NCI-H748 (cell line): ENCODE results near the gene HDHD3.
"Not testable (repeated sequence)": the region's sequence is repeated elsewhere in the genome, so short reads cannot be mapped to it uniquely, and the experiment has no call there.

ENCODE experiments used
- DNase-seq: peaks from one replicate; lab custom pipeline; 2025; ENCODE audit not compliant: unreplicated experiment; lab: John Stamatoyannopoulos, UW

Gene HDHD3

DNA sequence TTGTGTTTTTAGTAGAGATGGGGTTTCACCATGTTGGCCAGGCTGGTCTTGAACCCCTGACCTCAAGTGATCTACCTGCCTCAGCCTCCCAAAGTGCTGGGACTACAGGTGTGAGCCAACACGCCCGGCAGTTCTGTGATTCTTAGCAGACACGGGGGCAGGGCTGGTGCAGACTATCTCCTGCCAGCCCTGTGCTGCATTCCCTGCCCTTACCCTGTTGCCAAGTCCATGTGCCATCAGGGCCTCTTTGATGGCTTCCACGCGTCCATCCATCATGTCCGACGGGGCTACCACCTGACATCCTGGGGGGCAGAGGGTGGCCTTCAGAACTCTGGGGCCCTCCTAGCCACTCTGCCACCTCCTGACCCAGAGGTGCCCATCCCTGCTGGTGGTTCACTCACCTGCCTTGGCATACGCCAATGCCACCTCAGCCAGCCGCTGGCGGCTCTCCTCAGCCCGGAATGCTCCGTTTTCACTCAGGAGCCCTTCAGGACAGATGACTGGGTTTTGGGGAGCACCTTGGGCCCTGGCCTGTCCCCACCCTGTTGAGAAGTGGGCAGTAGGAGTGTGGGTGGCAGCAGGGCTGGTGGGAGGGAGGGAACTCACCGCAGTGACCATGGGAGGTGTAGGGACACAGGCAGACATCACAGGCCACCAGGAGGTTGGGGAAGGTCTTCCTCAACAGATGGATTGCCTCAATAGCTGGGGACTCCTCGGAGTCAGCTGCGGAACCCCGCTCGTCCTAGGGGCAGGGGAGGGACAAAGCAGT lies 13.6 kb upstream of the HDHD3 start:
- DNase-seq: no peak

DNA sequence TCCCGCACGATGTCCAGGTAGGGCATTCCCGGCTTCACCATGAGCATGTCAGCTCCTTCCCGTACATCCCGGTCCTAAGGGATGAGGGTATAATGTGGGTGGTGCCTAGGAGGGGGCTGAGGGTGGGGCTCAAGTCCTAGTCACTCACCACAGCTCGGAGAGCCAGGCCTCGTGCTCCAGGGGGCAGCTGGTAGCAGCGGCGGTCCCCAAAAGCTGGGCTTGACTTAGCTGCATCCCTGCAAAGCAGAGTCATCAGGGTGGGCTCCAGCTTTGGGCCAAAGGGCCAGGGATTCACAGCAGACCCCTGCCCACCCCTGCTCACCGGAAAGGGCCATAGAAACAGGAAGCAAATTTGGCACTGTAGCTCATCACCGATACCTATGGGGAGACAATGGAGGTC lies 12.7 kb upstream of the HDHD3 start:
- DNase-seq: no peak

DNA sequence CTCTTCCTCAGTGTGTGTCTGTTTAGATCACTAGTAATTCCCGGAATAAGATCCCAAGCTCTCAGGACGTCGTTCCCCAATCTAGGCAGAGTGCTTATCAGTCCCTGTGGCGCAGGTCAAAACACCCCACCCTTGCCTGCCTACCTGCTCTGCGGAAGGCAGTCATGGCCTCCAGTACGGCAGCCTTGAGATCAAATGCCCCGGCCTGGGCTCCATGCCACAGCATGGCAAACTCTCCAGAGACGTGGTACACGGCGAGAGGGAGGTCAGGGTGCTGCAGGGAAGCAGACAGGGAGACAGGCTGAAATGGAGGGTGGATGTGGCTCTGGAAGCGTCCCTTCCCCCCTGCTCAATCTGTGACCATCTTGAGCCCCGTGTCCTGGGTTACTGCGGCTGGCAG lies 12.0 kb upstream of the HDHD3 start:
- no peak for DNase-seq

DNA sequence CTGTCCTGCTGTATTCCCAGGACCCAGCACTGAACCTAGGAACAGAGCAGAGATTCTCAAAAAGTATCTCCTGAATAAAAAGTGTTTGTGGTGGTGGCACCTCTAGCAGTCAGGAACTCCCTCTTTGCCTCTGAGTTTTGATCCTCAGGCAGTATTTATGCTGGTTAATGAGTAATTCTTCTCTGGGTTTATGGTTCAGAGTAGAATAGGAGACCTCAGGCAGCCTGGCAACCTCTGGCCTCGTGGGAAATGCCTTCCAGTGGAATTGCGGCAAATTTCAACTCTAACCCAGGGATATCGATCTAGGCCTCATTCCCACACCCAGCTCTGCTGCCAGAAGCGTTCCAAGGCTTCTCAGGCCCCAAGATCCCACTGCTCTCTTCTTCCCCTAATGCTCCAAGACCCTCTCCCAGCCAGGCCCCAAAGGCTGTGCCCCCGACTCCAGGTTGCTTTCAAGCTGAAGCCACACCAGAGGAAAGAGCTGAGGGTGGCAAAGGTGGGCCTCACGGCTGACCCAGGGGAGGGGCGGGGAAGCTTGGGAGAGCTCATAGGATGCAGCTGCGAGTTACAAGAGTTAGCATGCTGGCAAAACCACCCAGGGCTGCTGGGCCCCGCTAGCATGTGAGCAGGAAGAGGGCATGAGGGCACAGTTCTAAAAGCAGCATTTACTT lies 10.9 kb upstream of the HDHD3 start:
- DNase-seq: no peak

DNA sequence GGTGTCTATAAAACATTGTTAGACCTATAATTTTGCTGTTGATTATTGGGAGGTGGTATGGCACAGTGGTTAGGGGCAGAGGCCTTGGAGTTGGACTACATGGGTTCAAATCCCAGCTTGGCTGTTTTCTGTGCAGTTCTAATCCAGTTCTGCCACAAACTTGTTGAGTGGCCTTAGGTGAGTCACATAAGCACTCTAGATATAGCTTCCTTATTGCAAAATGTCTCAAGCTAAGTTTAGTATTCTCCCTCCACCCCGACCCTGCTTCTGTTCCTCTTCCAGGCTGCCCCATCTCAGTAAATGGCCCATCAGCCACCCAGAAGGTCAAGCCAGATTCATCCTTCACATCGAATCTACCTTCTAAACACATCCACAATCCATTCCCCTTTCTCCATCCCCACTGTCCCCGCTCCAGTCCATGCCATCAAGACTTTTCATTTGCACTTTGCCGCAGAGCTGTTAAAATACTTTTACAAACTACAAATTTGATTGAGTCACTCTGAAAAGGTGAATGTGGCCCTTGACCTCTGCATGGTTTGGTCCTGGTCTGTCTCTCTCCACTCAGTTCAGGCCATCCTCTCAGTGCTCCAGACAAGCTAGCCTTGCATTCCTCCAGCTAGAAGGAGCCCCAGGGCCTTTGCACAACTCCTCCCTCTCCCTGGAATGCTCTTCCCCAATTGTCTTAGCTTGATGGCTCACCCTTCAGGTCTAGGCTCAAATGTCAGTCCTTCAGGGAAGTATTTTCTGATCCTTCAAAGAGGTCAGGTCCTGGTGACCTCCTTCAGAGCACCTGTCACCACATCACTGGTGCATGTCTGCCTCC lies 10.0 kb upstream of the HDHD3 start:
- no peak for DNase-seq

DNA sequence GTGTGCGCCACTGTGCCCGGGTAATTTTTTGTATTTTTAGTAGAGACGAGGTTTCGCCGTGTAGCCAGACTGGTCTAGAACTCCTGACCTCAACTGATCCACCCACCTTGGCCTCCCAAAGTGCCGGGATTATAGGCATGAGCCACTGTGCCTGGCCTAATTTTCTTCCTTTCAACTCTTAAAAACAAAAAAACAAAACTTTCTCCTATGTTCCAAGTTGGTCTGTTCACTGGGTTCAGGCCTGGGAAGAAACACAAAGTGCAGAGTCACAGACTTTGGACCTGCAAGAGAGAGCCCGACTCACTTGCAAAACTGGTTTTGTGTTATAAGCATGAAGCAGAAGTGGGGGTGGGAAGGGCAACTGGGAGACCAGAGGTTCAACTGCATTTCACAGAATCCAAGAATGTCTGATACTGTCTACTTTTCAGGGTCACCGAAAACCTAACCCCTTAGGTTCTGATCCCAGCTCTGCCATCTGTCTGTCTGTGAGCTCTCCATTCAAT lies 5.2 kb upstream of the HDHD3 start:
- no peak for DNase-seq

DNA sequence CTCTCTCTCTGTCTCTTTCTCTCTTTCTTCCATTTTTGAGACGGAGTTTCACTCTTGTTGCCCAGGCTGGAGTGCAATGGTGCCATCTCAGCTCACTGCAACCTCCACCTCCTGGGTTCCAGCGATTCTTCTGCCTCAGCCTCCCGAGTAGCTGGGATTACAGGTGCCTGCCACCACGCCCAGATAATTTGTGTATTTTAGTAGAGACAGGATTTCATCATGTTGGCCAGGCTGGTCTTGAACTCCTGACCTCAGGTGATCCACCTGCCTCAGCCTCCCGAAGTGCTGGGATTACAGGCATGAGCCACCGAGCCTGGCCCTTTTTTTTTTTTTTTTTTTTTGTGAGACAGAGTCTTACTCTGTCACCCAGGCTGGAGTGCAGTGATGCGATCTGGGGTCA lies 4.7 kb upstream of the HDHD3 start:
- DNase-seq: not testable (repeated sequence)

DNA sequence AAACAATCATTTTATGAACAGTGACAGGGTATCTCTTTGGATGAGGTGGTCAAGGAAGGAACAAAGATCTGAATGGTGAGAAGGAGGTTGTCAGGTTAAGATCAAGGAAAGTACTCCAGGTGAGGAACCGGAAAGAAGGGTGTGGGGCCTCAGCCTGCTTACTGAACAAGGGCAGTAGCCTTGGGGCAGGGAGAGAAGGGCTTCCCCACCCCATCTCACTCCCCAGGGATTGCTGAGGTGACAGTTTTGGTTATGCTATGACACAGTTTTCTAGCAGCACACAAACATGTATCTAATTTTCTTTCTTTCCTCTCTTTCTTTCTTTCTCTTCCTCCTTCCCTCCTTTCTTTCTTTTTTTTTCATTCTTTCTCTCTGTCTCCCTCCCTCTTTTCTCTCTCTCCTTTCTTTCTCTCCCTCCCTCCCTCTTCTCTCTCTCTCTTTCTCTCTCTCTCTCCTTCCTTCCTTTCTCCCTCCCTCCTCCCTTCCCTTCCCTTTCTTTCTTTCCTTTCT lies 4.1 kb upstream of the HDHD3 start:
- peak; percentile 42 for DNase-seq

DNA sequence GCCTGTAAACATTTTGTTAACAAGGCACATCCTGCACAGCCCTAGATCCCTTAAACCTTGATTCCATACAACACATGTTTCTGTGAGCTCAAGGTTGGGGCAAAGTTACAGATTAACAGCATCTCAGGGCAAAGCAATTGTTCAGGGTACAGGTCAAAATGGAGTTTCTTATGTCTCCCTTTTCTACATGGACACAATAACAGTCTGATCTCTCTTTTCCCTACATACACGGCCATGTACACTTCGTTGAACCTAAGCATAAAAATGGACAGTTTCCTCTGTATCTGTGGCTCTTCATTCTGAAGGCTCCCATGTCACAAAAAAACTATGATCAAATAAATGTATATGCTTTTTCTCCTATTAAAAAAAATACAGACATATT lies 3.0 kb upstream of the HDHD3 start:
- not testable (repeated sequence) for DNase-seq

DNA sequence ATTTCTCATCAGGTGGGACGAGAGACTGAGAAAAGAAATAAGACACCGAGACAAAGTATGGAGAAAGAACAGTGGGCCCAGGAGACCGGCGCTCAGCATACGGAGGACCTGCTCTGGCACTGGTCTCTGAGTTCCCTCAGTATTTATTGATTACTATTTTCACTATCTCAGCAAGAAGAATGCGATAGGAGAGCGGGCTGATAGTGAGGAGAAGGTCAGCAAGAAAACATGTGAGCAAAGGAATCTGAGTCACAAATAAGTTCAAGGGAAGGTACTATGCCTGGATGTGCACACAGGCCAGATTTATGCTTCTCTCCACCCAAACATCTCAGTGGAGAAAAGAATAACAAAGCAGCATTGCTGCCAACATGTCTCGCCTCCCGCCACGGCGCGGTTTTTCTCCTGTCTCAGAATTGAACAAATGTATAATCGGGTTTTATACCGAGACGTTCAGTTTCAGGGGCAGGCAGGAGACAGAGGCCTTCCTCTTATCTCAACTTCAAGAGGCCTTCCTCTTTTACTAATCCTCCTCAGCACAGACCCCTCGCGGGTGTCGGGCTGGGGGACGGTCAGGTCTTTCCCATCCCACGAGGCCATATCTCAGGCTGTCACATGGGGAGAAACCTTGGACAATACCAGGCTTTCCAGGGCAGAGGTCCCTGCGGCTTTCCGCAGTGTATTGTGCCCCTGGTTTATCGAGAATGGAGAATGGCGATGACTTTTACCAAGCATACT lies 2.5 kb upstream of the HDHD3 start:
- not testable (repeated sequence) for DNase-seq

DNA sequence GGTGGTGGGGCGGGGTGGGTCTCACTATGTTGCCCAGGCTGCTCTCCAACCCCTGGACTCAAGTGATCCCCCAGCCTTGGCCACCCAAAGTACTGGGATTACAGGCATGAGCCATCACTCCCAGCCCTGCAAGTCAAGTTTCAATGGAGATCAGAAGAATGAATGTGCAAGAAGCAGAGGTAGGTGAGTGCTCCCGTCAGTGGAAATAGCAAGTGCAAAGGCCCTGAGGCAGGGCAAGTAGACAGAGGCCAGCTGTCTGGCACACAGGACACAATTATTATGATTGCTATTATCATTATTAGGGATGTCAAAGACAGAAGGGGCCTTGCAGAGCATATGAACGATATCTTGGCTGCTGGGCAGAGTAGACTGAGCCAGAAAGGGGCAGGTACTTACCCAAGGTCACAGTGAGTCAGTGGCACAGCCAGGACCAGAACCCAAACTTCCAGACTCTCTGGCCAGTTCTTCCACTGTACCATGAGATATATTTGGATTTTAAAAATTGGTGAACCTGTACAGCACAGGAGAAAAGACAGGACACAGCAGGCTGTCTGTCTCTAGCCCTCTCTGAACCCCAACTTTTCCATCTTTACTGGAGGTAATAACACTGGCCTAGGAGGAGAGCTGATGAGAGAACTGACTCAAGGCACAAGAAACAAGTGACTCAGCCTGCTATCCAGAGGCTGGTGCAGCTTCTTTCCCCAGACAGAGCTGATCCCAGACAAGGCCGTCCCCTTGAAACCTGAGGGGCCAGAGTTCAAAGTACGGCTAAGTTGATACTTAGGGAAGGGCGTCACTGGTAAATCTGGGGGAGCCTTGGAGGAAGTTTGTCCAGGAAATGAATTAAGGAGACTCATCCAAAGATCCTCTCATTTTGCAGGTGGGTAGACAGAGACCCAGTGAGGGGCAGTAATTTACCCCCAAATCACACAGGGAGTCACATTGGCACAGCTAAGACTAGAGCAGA lies 1.4 kb downstream of the HDHD3 start:
- no peak for DNase-seq

DNA sequence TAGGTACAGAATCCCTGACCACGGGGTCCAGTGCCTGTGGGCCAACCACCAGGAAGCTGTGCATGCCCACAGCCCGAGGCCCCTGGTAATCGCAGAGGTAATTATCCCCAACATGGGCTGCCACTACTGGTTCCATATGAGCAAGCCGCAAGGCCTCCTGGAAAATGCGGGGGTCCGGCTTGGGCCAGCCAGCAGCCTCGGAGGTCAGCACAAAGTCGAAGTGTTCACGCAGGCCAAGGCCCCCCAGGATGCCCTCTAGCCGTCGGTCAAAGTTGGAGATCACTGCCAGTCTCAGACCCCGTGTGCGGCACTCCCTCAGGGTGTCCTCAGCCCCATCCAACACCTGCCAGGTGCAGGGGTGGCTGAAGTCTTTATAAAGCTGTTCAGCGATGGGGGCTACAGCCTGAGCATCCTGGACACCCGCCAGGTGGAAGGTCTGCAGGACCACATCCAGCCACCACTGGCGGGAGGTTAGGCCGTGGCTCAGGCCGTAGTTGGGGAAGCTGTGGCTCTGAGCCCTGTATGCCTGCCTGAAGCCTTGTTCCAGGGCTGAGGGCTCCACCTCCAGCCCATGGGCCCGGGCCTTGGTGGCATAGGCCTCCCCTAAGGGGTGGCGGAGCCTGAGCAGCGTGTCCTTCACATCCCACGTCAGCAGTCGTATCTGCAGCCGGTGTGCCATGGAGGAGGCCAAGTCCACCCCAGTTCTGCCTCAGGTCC lies 3.0 kb downstream of the HDHD3 start:
- DNase-seq: no peak

DNA sequence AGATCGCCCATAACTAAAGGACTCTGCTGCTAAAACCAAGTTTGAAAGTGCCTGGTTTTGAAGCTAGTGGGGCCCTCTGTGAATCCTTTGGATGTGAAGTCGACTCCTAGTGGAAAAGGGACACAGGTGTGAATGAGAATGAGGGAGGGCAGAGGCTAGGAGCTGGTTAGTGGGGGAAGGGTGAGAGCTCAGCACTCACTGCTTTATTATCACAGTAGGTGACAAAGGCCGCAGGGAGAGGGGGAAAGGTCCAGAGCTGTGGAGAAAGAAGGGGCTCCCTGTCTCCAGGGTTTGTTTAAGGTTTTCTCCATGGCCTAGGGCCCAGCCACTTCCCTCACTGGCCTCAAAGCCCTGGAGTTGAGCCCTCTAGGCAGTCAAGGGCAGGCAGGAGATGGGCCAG lies 3.5 kb downstream of the HDHD3 start:
- no peak for DNase-seq

DNA sequence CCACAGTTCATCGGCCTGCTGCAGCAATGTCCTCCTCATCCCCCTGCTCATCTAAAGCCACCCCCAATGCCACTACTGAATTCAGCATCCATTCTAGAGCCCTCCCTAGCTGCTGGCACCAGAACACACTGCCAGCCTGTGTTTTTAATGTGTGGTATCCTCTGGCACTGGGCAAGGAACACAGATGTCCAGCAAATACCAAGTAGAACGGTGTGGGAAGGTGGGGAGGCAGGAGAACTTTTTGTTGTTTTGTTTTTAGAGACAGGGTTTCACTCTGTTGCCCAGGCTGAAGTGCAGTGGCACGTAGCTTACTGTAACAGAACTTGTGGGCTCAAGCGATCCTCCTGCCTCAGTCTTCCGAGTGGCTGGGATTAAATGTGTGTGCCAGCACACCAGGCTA lies 4.7 kb downstream of the HDHD3 start:
- no peak for DNase-seq

DNA sequence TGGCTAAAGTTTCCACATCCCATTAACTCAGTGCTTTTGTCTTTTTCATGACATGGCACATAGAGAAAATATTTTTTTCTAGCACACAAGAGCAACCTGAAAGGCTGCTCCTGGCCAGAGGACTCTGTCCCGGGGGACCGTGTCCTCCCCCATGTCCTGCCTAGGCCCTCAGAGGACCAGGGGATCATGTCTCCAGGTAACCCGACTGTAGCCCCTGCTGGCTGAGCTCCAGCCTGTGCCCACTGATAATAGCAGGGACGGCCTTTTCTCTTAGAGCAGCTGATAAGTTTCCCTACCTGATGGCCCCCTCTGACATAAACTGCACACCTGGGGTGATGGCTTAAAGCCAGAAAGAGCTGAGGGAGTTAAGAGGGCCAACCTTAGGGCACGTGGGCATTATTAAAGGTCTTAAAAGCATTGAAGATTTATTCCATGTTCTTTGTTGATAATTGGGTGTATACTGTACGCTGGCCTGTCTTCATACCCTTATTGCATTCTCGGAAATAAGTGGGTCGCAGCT lies 5.9 kb downstream of the HDHD3 start:
- DNase-seq: no peak

DNA sequence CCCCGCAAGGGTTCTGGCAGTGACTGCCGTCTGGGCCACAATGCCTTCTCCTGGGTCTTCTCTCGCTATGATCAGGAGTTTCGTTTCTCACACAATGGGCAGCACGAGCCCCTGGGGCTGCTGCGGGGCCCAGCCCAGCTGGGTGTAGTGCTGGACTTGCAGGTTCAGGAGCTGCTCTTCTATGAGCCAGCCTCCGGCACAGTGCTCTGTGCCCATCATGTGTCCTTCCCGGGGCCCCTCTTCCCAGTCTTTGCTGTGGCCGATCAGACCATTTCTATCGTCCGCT lies 7.0 kb downstream of the HDHD3 start:
- DNase-seq: no peak

DNA sequence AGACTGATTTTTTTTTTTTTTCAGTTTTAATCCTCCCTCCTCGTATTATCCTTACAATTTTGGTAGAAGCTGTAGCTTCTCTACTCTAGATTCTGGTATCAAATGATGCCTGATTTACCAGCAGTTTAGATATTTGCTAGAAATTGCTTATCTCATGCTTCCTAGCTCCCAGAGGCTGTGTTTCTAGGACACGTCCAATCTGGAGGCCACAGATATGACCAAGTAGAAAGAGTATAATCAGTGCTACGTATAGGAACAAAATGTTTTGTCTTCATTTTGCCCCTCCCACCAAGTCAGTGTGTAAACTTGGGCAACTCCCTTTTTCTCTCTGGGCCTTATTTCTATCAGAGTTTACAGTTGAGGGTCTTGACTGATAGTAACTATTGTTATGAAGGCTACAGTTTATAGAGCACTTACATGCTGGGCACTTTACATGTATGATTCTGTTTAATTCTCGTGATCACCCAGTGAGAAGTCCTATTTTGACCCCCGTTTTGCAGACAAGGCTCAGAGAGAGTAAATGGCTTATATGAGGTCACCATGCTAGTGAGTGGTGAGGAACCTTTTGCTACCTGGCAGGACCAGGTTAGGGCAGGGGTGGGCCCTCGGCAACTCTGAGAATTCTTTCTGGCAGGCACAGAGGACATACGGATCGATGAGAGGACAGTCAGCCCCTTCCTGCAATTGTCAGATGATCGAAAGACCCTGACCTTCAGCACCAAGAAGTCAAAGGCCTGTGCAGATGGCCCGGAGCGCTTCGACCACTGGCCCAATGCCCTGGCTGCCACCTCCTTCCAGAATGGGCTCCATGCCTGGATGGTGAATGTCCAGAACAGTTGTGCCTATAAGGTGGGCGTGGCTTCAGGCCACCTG lies 7.6 kb downstream of the HDHD3 start:
- no peak for DNase-seq

DNA sequence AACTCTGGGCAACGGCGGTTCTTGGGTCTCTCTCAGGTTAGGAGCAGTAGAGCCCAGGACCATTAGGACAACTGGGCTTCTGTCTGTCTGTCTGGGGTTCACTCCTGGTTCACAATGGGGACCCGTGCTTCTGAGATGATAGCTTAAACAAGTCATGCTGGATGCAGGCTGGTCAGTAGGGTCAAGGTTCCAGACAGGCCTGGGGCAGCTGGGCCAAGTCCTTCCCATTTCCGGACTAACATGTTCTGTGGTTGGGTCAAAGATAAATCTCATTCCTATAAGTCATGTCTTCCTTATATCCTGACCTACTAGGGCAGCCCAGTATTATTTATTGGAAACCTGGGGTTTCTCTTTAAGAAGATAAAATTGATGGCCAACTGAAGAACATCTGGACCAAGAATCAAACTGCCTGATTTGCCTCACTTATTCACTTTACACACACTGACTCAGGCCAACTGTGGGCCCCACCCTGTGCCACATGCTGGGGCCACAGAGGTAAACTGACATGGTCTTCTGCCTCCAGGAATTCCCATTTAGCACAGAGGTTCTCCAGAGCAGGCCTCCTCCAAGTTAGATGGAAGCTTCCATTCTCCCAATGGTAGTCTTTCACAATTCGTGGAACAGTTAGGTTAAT lies 8.3 kb downstream of the HDHD3 start:
- no peak for DNase-seq
